HEK293 (cell line): ENCODE results near the gene ZNF576.

Source experiments
- GLIS1 ChIP-seq: fragments of 450-650 bp; formaldehyde crosslinking; IDR thresholded peaks from 2 replicates; pipeline ENCODE4 v1.5.1; 2016; ENCODE audit warnings: missing biosample characterization, missing genetic modification characterization
- OVOL3 ChIP-seq: fragments of 450-650 bp; formaldehyde crosslinking; IDR thresholded peaks from 2 replicates; pipeline ENCODE4 v1.5.1; 2016; ENCODE audit warnings: missing biosample characterization, missing genetic modification characterization
- ZBTB44 ChIP-seq: fragments of 450-650 bp; IDR thresholded peaks from 2 replicates; pipeline ENCODE4 v1.5.1; 2018; ENCODE audit warnings: missing biosample characterization, mild to moderate bottlenecking, missing genetic modification characterization
- ZFP37 ChIP-seq: fragments of 450-650 bp; formaldehyde crosslinking; IDR thresholded peaks from 2 replicates; pipeline ENCODE4 v1.5.1; 2016; ENCODE audit warnings: missing biosample characterization, missing genetic modification characterization
- ZNF24 ChIP-seq: fragments of 450-650 bp; formaldehyde crosslinking; IDR thresholded peaks from 2 replicates; pipeline ENCODE4 v1.5.1; 2016; ENCODE audit warnings: missing biosample characterization, missing genetic modification characterization
- ZNF274 ChIP-seq, 2 experiments: fragments of 200-500 bp in 1 of 2; fragments of 450-650 bp in 1 of 2; sonication (Bioruptor generic) in 1 of 2; formaldehyde crosslinking in 1 of 2; IDR thresholded peaks; 2 replicates each; pipeline versions ENCODE4 v1.5.1 to v1.6.1; 2014 to 2016; ENCODE audit warnings: borderline replicate concordance in 1 of 2, inconsistent platforms in 1 of 2, low read length in 1 of 2, missing biosample characterization in 1 of 2, missing genetic modification characterization in 1 of 2
- ZNF555 ChIP-seq: fragments of 450-650 bp; formaldehyde crosslinking; conservative IDR thresholded peaks from 2 replicates; pipeline ENCODE4 v1.5.1; 2017; ENCODE audit warnings: missing biosample characterization, mild to moderate bottlenecking, missing genetic modification characterization, inconsistent platforms
- ZNF629 ChIP-seq: fragments of 450-650 bp; formaldehyde crosslinking; IDR thresholded peaks from 2 replicates; pipeline ENCODE4 v1.5.1; 2017; ENCODE audit warnings: missing biosample characterization, missing genetic modification characterization
- ZXDB ChIP-seq: fragments of 450-650 bp; formaldehyde crosslinking; IDR thresholded peaks from 2 replicates; pipeline ENCODE4 v1.5.1; 2016; ENCODE audit warnings: missing biosample characterization, missing genetic modification characterization
- TF ChIP-seq, protein P1 (sequence below): fragments of 450-650 bp; formaldehyde crosslinking; IDR thresholded peaks from 2 replicates; pipeline ENCODE4 v1.5.1; 2016; ENCODE audit warnings: missing biosample characterization, missing genetic modification characterization

- TF ChIP-seq ZNF274 (IDR thresholded peaks at IDR 0.05; ENCODE audit: low read length) (no peak), ZNF274 (tag by site-specific recombination; IDR thresholded peaks at IDR 0.05; ENCODE audit: borderline replicate concordance) (no peak), ZNF555 (no peak), ZBTB44 (tag by site-specific recombination) (no peak), GLIS1 (tag by site-specific recombination) (no peak), ZXDB (no peak), OVOL3 (tag by site-specific recombination) (no peak), ZFP37 (tag by site-specific recombination) (no peak), ZNF629 (tag by site-specific recombination) (no peak), ZNF24 (tag by site-specific recombination) (no peak)
- TF ChIP-seq, protein P1, sequence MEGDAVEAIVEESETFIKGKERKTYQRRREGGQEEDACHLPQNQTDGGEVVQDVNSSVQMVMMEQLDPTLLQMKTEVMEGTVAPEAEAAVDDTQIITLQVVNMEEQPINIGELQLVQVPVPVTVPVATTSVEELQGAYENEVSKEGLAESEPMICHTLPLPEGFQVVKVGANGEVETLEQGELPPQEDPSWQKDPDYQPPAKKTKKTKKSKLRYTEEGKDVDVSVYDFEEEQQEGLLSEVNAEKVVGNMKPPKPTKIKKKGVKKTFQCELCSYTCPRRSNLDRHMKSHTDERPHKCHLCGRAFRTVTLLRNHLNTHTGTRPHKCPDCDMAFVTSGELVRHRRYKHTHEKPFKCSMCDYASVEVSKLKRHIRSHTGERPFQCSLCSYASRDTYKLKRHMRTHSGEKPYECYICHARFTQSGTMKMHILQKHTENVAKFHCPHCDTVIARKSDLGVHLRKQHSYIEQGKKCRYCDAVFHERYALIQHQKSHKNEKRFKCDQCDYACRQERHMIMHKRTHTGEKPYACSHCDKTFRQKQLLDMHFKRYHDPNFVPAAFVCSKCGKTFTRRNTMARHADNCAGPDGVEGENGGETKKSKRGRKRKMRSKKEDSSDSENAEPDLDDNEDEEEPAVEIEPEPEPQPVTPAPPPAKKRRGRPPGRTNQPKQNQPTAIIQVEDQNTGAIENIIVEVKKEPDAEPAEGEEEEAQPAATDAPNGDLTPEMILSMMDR (tag by site-specific recombination) = no peak
Measured at GRCh38 chr19:43589678-43590077, 6.7 kb upstream of the ZNF576 start.
